Endodermal cell (in vitro differentiated cells): ENCODE measurements around the gene FREM2. TPM values are rescaled to one million over a fixed set of nuclear protein-coding genes. Genes with fewer than 3 reads are reported as not detected.

Source experiments
- DNase-seq: peaks from one replicate; pipeline ENCODE4 v3.0.0-alpha.2; 2017
- H3K27ac ChIP-seq: 2 replicates; pipeline ENCODE4 v1.5.1; 2013; ENCODE audit warnings: mild to moderate bottlenecking, low read depth, low read length, moderate library complexity
- H3K27me3 ChIP-seq: 2 replicates; pipeline ENCODE4 v1.6.1; 2013; ENCODE audit warnings: mild to moderate bottlenecking, low read length, moderate library complexity; ENCODE audit not compliant: insufficient read depth, control insufficient read depth, poor library complexity, severe bottlenecking
- H3K36me3 ChIP-seq: 2 replicates; pipeline ENCODE4 v1.7.0; 2013; ENCODE audit warnings: mild to moderate bottlenecking, low read length, moderate library complexity; ENCODE audit not compliant: control insufficient read depth, insufficient read depth
- H3K4me1 ChIP-seq: one replicate; pipeline ENCODE4 v1.7.0; 2013; ENCODE audit warnings: low read length; ENCODE audit not compliant: control insufficient read depth, insufficient read depth
- H3K4me3 ChIP-seq: 2 replicates; pipeline ENCODE4 v1.5.1; 2013; ENCODE audit warnings: mild to moderate bottlenecking, low read length, moderate library complexity
- H3K9ac ChIP-seq: 2 replicates; pipeline ENCODE4 v1.6.1; 2013; ENCODE audit warnings: mild to moderate bottlenecking, low read length, moderate library complexity; ENCODE audit not compliant: poor library complexity, severe bottlenecking; ENCODE audit errors: extremely low read depth
- H3K9me3 ChIP-seq: 2 replicates; pipeline ENCODE4 v1.6.1; 2013; ENCODE audit warnings: mild to moderate bottlenecking, low read length, moderate library complexity; ENCODE audit not compliant: control insufficient read depth
- H3K27ac Mint-ChIP-seq: 2 replicates; pipeline ENCODE4 v1.8.0; 2020; ENCODE audit warnings: mixed read lengths
- H3K27me3 Mint-ChIP-seq: 2 replicates; pipeline ENCODE4 v1.8.0; 2021; ENCODE audit warnings: mild to moderate bottlenecking, mixed read lengths; ENCODE audit not compliant: insufficient read depth
- H3K36me3 Mint-ChIP-seq: 2 replicates; pipeline ENCODE4 v1.8.0; 2020; ENCODE audit warnings: low read depth, mixed read lengths
- H3K4me1 Mint-ChIP-seq: 2 replicates; pipeline ENCODE4 v1.8.0; 2020; ENCODE audit warnings: mixed read lengths
- H3K4me3 Mint-ChIP-seq: 2 replicates; pipeline ENCODE4 v1.8.0; 2020; ENCODE audit warnings: mild to moderate bottlenecking, moderate library complexity, mixed read lengths
- H3K9me3 Mint-ChIP-seq: 2 replicates; pipeline ENCODE4 v1.8.0; 2020; ENCODE audit warnings: mild to moderate bottlenecking, mixed read lengths
- CTCF ChIP-seq: fragments of 200-600 bp; sonication (generic); conservative IDR thresholded peaks from 2 replicates; pipeline ENCODE4 v1.5.0; 2021; ENCODE audit warnings: antibody characterized with exemption, mild to moderate bottlenecking
- WGBS, 2 experiments: methylation state at CpG; one replicate each; pipeline versions ENCODE4 v1.1.5 to v1.1.7; 2013; ENCODE audit warnings: missing lambda C conversion rate in 2 of 2, mixed read lengths in 1 of 2; ENCODE audit not compliant: insufficient coverage in 1 of 2, insufficient read length in 1 of 2; 5-methylcytosine and 5-hydroxymethylcytosine counted together
- total RNA-seq, 2 donors: library from RNA; stranded (reverse); fragmentation: NEBNext Ultra II Directional in 1 of 2; extraction: Animal tissue kit (Norgen Biotek cat#: 25700) in 1 of 2; gene quantifications; 2 replicates in 1 of 2; 3 replicates in 1 of 2; pipeline ENCODE4 v1.2.1, GENCODE V29; 2021

The FREM2 gene
- total RNA-seq, 2 donors from 2014 or later = 20.4 to 28.4 TPM

GRCh38 chr13:38898481-38898880 lies 211.6 kb downstream of the FREM2 start:
- Histone ChIP-seq H3K36me3 (no peaks in the 10 kb centered on the region), H3K27ac (no peak overlapping the region), H3K9ac (no peak overlapping the region), H3K27me3 (peaks cover 18% of the 10 kb centered on the region), H3K4me3 (no peak overlapping the region), H3K9me3 (peaks cover 17% of the 10 kb centered on the region), H3K4me1 (no peaks in the 10 kb centered on the region)
- no peak for TF ChIP-seq CTCF
- Mint-ChIP-seq H3K27me3 (peaks cover 39% of the 10 kb centered on the region), H3K4me3 (no peak overlapping the region), H3K9me3 (peaks cover 23% of the 10 kb centered on the region), H3K36me3 (no peaks in the 10 kb centered on the region), H3K4me1 (peaks cover 5% of the 10 kb centered on the region), H3K27ac (no peak overlapping the region)
- 48% methylated on average over 2 of the region's 2 CpGs; no CpG with 5 or more reads in 1 of the 2 experiments for WGBS, 2 experiments
- DNase-seq = no peak

GRCh38 chr13:38899571-38899970 lies 212.7 kb downstream of the FREM2 start:
- Mint-ChIP-seq H3K4me1 (peaks cover 4% of the 10 kb centered on the region), H3K4me3 (no peak overlapping the region), H3K9me3 (peaks cover 12% of the 10 kb centered on the region), H3K27me3 (peaks cover 29% of the 10 kb centered on the region), H3K36me3 (no peaks in the 10 kb centered on the region), H3K27ac (no peak overlapping the region)
- 89 to 95% methylated on average over 4 of the region's 4 CpGs for WGBS, 2 experiments
- DNase-seq = no peak
- Histone ChIP-seq H3K9me3 (peaks cover 8% of the 10 kb centered on the region), H3K27me3 (peaks cover 18% of the 10 kb centered on the region), H3K4me1 (no peaks in the 10 kb centered on the region), H3K9ac (no peak overlapping the region), H3K27ac (no peak overlapping the region), H3K36me3 (no peaks in the 10 kb centered on the region), H3K4me3 (no peak overlapping the region)
- TF ChIP-seq CTCF = no peak

GRCh38 chr13:38900188-38900587 lies 213.3 kb downstream of the FREM2 start:
- no peak overlapping the region for H3K4me3 ChIP-seq
- no peak overlapping the region for H3K27ac ChIP-seq
- H3K9ac ChIP-seq = no peak overlapping the region
- Mint-ChIP-seq H3K4me3 (no peak overlapping the region), H3K9me3 (peaks cover 6% of the 10 kb centered on the region), H3K27me3 (peaks cover 23% of the 10 kb centered on the region), H3K4me1 (peaks cover 4% of the 10 kb centered on the region), H3K27ac (no peak overlapping the region), H3K36me3 (no peaks in the 10 kb centered on the region)
- WGBS, 2 experiments = 36 to 58% methylated on average over 3 of the region's 3 CpGs
- H3K36me3 ChIP-seq = no peaks in the 10 kb centered on the region
- peaks cover 18% of the 10 kb centered on the region for H3K27me3 ChIP-seq
- peak; percentile 70 for DNase-seq
- H3K9me3 ChIP-seq = peaks cover 1% of the 10 kb centered on the region
- peak; percentile 78 for TF ChIP-seq CTCF
- H3K4me1 ChIP-seq = no peaks in the 10 kb centered on the region
